OCI-M2 (cell line): Measurements from ENCODE around the gene TOM1L2.
"Not testable (repeated sequence)": the region's sequence is repeated elsewhere in the genome, so short reads cannot be mapped to it uniquely, and the experiment has no call there.

Experiments
- DNase-seq: peaks from one replicate; lab custom pipeline; 2025; ENCODE audit not compliant: unreplicated experiment; lab: John Stamatoyannopoulos, UW

Gene TOM1L2

DNA sequence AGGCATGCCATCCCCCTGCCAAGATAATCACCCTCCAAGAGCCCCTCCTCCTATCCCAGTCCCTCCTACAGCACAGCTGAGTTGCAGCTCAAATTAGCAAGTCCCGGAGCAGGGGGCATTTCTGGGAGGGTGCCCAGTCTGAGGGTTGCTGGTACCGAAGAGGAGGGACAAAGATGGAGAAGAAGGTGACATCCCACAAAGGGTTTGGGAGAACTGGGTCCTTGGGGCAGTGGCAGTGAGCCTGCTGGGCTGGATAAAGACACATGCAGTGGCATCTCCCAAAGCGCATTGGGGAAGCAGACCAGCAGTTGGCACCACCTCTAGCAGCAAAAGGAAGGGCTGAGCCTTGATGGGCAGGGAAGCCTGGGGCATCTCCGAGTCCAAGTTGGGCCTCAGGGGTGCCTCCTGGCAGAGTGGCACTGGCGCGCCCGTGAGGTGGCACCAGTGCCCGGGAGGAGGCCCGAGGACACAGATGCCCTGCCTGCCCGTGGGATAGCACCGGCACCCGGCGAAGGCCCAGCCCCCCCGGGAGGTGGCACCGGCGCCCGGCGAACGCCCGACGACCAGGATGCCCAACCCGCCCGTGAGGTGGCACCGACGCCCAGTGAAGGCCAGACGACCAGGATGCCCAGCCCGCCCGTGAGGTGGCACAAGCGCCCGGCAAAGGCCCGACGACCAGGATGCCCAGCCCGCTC is 622 bp downstream of the TOM1L2 start:
- no peak for DNase-seq

- DNase-seq: no peak
Observed at GRCh38 chr17:17970699-17971430, 1.3 kb downstream of the TOM1L2 start.

DNA sequence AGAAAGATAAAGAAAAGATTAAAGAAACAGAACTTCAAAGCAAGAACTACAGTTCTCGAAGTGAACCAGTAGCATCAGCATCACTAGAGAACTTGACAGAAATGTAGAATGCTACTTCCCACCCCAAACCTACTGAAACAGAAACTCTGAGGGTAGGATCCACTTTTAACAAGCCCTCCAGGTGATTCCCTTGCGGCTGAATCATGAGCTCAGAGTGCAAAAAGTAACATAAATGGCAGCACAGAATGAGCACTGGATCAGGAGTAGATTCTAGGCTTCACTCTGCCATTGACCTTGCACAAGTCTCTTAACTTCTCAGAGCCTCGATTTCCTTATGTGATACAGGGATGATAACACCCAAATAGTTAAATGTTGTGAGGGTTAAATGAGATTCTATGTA is 5.8 kb downstream of the TOM1L2 start:
- no peak for DNase-seq

DNA sequence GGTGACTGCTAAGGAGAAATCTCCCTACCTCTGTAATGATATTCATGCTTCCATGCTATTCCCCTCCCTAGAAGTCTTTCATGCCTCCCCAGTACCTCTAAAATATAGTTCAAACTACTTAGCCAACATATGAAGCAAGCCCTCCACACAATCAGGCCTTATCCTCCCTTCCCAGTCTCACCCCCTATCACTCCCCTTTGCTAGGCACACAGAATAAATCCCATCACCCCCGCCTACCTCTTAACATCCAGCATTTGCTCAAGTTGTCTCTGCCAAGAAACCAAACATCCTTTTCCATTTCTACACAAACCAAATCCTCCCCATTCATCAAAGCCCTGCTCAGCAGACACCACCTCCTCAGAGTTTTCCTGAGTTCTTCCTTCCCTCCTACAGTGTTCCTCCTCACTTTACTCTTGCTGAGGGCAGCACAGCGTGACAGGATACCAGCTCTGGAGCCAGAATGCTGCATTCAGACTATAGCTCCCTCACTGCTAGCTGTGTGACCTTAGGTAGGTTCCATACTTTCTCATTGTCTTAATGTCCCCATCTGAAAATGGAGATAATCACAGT is 7.0 kb downstream of the TOM1L2 start:
- DNase-seq: no peak

GRCh38 chr17:17964710-17965109 is 7.5 kb downstream of the TOM1L2 start:
- no peak for DNase-seq

- no peak for DNase-seq
Observed at GRCh38 chr17:17963694-17964436, 8.3 kb downstream of the TOM1L2 start.

DNA sequence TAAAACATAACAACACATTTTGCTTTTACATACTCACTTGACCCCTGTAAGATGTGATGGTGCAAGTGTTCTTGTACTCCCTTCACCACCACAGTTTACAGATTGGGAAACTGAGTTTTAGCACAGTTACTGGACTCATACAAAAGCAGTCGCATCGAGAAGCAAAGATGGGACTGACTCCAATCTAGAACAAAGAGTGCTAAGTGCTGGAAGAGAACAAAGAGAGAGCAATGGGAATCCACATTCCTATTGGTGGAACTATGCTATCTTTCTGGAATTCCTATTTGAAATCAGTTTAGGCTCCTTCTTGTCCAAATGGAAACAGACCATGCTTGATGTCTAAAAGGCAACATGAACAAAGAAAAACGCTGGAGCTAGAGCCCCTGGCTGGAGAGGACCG is 9.1 kb downstream of the TOM1L2 start:
- no peak for DNase-seq

DNA sequence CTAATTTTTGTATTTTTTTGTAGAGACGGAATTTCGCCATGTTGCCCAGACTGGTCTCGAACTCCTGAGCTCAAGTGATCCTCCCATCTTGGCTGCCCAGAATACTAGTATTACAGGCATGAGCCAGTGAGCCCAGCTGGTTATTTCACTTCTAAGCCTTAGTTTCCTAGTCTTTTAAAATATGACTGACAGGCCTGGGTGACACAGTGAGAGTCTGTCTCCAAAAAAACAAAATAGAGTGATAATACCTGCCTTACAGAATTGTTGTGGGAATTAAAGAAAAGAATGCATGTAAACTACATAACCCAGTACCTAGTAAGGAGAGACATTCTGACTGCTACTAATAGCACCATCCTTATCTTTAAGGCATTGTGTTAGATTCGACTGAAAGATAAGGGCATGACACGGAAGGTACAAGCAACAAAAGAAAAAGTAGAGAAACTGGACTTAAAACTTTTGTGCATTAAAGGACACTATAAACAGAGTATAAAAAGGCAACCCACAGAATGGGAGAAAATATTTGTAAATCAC is 11.6 kb downstream of the TOM1L2 start:
- no peak for DNase-seq

- no peak for DNase-seq
Observed at GRCh38 chr17:17959520-17960361, 12.5 kb downstream of the TOM1L2 start.

DNA sequence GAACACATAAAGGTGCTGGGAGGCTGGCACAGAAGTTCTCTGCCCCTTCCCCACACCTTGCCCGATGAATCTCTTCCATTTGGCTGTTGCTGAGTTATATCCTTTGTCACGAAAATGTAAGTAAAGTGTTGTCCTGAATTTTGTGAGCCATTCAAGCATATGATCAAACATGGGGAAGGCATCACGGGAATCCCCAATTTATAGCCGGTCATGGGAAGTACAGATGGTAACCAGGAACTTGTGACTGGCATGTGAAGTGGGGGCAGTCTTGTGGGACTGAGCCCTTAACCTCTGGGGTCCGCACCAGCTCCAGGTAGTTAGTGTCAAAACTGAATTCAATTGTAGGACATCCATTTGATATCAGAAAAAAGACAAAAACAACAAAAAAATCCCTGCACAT is 13.2 kb downstream of the TOM1L2 start:
- no peak for DNase-seq

DNA sequence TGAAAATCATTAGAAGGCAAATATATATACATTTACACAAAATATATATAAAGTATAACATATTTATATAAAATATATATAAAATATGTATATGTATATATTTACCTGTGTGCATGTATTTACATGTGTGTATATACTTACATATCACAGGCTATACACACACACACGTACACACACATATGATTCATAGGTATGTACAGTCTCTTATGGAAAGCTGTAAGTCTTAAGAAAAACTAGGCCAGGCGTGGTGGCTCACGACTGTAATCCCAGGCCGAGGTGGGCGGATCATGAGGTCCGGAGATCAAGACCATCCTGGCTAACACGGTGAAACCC is 14.7 kb downstream of the TOM1L2 start:
- no peak for DNase-seq

GRCh38 chr17:17955790-17956341 is 16.3 kb downstream of the TOM1L2 start:
- DNase-seq: not testable (repeated sequence)

GRCh38 chr17:17954079-17954478 is 18.1 kb downstream of the TOM1L2 start:
- no peak for DNase-seq

- DNase-seq: no peak
Observed at GRCh38 chr17:17952691-17953090, 19.5 kb downstream of the TOM1L2 start.

GRCh38 chr17:17951524-17951923 is 20.7 kb downstream of the TOM1L2 start:
- DNase-seq: no peak

DNA sequence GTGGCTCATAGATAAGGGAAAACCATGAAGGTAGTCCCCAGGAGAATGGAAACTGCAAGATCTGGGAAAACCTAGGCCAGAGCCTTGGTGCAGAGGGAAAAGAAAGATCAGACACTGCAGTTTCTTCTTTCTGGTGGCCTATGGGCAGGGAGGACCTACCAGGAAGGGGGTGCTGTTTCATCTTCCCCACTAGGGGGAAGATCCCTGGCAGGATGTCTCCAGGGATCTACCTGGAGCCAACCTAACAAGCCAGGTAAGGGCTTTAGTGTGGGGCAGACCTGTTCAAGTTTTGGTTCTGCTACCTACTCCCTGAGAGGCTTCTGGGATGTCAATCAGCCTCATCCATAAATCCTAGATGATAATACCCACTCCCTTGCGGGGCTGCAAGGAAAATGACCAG is 21.4 kb downstream of the TOM1L2 start:
- no peak for DNase-seq

DNA sequence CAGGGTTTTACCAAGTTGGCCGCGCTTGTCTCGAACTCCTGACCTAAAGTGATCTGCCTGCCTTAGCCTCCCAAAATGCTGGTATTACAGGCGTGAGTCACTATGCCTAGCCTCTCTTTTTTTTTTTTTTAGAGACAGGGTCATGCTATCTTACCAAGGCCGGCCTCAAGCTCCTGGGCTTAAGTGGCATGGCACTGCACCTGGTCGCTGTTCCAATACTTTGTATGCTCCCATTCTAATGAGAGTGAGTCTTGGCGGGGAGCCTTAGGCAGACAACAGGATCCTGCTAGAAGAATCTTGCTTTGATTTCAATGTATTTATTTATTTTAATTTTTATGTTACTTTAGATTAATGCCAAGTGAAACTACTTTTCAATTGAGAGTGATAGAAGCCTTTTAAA is 21.9 kb downstream of the TOM1L2 start:
- DNase-seq: no peak

DNA sequence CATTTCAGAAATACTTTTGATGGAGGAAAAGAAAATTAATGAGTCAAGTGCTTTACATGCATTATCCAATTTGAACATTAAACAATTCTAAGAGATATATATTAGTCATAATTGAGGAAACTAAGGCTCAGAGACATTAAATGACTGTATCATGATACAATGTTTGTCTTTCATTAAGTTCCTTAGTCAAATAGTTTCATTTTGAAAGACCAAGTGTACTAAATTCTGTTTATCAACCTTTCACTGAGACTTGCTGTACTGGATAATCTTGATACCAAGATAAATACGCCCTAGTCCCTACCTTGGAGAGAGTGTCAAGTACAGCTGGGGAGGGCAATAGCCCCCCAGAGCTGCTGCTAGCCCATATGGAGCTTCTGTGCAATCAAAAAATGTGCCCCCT is 24.2 kb downstream of the TOM1L2 start:
- DNase-seq: no peak

DNA sequence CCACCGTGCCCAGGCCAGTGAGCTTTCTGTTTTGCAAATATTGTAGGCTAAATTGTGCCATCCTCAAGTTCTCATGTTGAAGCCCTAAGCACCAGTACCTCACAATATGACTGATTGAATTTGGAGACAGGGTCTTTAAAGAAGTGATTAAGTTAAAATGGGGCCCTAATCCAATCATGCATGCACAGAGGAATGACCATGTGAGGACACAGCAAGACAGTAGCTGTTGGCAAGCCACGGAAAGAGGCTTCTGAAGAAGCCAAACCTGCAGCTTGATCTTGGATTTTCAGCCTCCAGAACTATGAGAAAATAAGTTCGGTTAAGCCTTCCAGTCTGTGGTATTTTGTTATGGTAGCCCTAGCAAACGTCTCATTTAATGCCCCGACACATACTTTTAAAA is 24.9 kb downstream of the TOM1L2 start:
- DNase-seq: no peak

DNA sequence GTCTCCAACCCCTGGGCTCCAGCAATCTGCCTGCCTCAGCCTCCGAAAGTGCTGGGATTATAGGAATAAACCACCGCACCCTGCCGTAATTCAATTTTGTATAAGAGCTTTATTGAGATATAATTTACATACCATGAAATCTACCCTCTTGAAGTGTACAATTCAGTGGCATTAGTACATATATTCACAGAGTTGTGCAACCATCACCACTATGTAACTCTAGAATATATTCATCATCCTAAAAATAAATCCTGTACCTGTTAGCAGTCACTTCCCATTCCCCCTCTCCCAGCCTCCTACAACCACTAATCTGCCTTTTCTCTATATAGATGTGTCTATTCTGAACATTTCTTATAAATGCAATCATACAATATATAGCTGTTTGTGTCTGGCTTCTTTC is 26.1 kb downstream of the TOM1L2 start:
- DNase-seq: no peak
